OCI-LY7 (cell line): ENCODE data around the gene SEC31B. TPM values are rescaled to one million over a fixed set of nuclear protein-coding genes. Genes with fewer than 3 reads are reported as not detected.

Source experiments
- BruUV-seq: library from RNA; stranded (reverse); fragments of 400-500 nt; replicated peaks from 2 replicates; lab custom pipeline; 2021; lab: Mats Ljungman, UMichigan
- CTCF ChIA-PET: fragments of 300-600 bp; sonication (Branson Sonifier 250); formaldehyde crosslinking; loops from one replicate; lab custom pipeline; 2022; ENCODE audit warnings: antibody characterized with exemption; ENCODE audit not compliant: unreplicated experiment; lab: Charles Lee
- POLR2A ChIA-PET: fragments of 300-600 bp; sonication (Branson Sonifier 250); formaldehyde crosslinking; loops from one replicate; lab custom pipeline; 2022; ENCODE audit warnings: antibody characterized with exemption; lab: Charles Lee
- DNase-seq: peaks from one replicate; pipeline ENCODE4 v3.0.0-alpha.2; 2015; ENCODE audit warnings: low spot score
- H2AFZ ChIP-seq: fragments of 200-600 bp; sonication (generic), shearing (Covaris generic); 2 replicates; pipeline ENCODE4 v1.6.1; 2014; ENCODE audit warnings: mild to moderate bottlenecking, antibody characterized with exemption, low read length, moderate library complexity
- H3K27ac ChIP-seq: fragments of 200-600 bp; sonication (generic); 2 replicates; pipeline ENCODE4 v1.5.1; 2014; ENCODE audit warnings: mixed run types, low read depth, mild to moderate bottlenecking, moderate library complexity, low read length, inconsistent platforms; ENCODE audit not compliant: poor library complexity, severe bottlenecking
- H3K36me3 ChIP-seq: fragments of 200-600 bp; sonication (generic); 2 replicates; pipeline ENCODE4 v1.6.1; 2014; ENCODE audit warnings: mild to moderate bottlenecking, antibody characterized with exemption, low read length, moderate library complexity, mixed read lengths; ENCODE audit not compliant: insufficient read depth
- H3K4me1 ChIP-seq: fragments of 200-600 bp; sonication (generic); 2 replicates; pipeline ENCODE4 v1.5.1; 2014; ENCODE audit warnings: mild to moderate bottlenecking, low read length; ENCODE audit not compliant: insufficient read depth, poor library complexity, severe bottlenecking
- H3K4me2 ChIP-seq: fragments of 200-600 bp; sonication (generic); 2 replicates; pipeline ENCODE4 v1.6.1; 2014; ENCODE audit warnings: mild to moderate bottlenecking, low read length
- H3K4me3 ChIP-seq: fragments of 200-600 bp; sonication (generic); 2 replicates; pipeline ENCODE4 v1.5.1; 2014; ENCODE audit warnings: mild to moderate bottlenecking, low read depth, low read length; ENCODE audit not compliant: poor library complexity, severe bottlenecking
- H3K79me2 ChIP-seq: fragments of 200-600 bp; sonication (generic); 2 replicates; pipeline ENCODE4 v1.6.1; 2016; ENCODE audit warnings: low read depth, mild to moderate bottlenecking, low read length, moderate library complexity, mixed read lengths; ENCODE audit not compliant: insufficient read depth
- H3K9me2 ChIP-seq: fragments of 200-600 bp; sonication (generic); 2 replicates; pipeline ENCODE4 v1.6.1; 2016; ENCODE audit warnings: mild to moderate bottlenecking, low read length, mixed read lengths; ENCODE audit not compliant: insufficient read depth
- H3K9me3 ChIP-seq: fragments of 200-600 bp; sonication (generic); 2 replicates; pipeline ENCODE4 v1.6.1; 2014; ENCODE audit warnings: mild to moderate bottlenecking, mixed run types, low read length, mixed read lengths
- H4K20me1 ChIP-seq: fragments of 200-600 bp; sonication (generic); 2 replicates; pipeline ENCODE4 v1.6.1; 2014; ENCODE audit warnings: mild to moderate bottlenecking, antibody characterized with exemption, low read length, moderate library complexity, mixed read lengths; ENCODE audit not compliant: insufficient read depth
- EZH2phosphoT487 ChIP-seq: fragments of 200-600 bp; sonication (generic); IDR thresholded peaks from 2 replicates; pipeline ENCODE4 v1.6.1; 2018; ENCODE audit warnings: low read depth, borderline replicate concordance, mild to moderate bottlenecking, mixed run types, antibody characterized with exemption, low read length, moderate library complexity, mixed read lengths
- intact Hi-C: fragments of 100-400 bp; cut with micrococcal nuclease; formaldehyde crosslinking; loops from one replicate; pipeline ENCODE4 v1.10.0; 2022; ENCODE audit not compliant: unreplicated experiment
- total RNA-seq, 2 experiments: library from RNA; depleted of rRNA in 1 of 2; stranded (reverse); fragments of >200 nt in 1 of 2; shearing (Covaris generic) in 1 of 2; gene quantifications; 2 replicates each; pipeline ENCODE4 v1.2.3, GENCODE V29; 2014 to 2022
- TF ChIP-seq, protein P1 (sequence below): fragments of 200-600 bp; sonication (generic); conservative IDR thresholded peaks from 2 replicates; pipeline ENCODE4 v1.5.1; 2014; ENCODE audit warnings: mild to moderate bottlenecking, antibody characterized with exemption, low read length, moderate library complexity, mixed read lengths

Gene SEC31B
- total RNA-seq, 2 experiments from 2014 or later, result 12.5 to 26.0 TPM

DNA sequence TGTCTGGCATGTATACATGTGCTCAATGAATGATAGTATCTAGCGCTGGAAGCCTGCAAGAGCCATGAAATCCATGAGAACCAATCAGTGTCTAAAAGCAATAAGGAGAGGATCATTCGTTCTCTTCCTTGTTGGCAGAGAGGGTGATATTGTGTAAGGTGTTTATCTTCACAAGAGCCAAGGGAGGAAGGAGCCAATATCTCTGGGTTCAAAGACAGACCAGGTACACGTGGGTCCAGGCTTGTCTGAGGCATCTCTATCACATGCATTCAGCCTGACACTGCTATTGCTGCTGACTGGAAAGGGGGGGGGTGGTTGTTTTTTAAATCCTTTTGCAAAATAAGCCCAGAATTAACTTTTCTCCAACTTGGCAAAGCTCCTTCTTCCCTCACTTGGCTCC, 4.0 kb downstream of the SEC31B start:
- Histone ChIP-seq H3K9me3 (no peaks in the 10 kb centered on the region), H4K20me1 (no peaks in the 10 kb centered on the region), H2AFZ (no peak overlapping the region), H3K4me2 (no peak overlapping the region), H3K4me3 (no peak overlapping the region), H3K9me2 (no peaks in the 10 kb centered on the region), H3K4me1 (peaks cover 7% of the 10 kb centered on the region), H3K79me2 (no peaks in the 10 kb centered on the region), H3K27ac (no peak overlapping the region), H3K36me3 (0 out of 2 replicates have a peak, but pooled peaks cover 3% of the 10 kb centered on the region)
- BruUV-seq, result no TSS peak
- no peak for DNase-seq
- TF ChIP-seq, protein P1, sequence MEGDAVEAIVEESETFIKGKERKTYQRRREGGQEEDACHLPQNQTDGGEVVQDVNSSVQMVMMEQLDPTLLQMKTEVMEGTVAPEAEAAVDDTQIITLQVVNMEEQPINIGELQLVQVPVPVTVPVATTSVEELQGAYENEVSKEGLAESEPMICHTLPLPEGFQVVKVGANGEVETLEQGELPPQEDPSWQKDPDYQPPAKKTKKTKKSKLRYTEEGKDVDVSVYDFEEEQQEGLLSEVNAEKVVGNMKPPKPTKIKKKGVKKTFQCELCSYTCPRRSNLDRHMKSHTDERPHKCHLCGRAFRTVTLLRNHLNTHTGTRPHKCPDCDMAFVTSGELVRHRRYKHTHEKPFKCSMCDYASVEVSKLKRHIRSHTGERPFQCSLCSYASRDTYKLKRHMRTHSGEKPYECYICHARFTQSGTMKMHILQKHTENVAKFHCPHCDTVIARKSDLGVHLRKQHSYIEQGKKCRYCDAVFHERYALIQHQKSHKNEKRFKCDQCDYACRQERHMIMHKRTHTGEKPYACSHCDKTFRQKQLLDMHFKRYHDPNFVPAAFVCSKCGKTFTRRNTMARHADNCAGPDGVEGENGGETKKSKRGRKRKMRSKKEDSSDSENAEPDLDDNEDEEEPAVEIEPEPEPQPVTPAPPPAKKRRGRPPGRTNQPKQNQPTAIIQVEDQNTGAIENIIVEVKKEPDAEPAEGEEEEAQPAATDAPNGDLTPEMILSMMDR, result no peak
- TF ChIP-seq EZH2phosphoT487, result no peak
- ChIA-PET POLR2A (no interaction called here), CTCF (no interaction called here)
- intact Hi-C loops, result loop anchor here (10.0 kb wide), 1 partner anchor 671 kb away; no protein-coding TSS in a partner anchor

DNA sequence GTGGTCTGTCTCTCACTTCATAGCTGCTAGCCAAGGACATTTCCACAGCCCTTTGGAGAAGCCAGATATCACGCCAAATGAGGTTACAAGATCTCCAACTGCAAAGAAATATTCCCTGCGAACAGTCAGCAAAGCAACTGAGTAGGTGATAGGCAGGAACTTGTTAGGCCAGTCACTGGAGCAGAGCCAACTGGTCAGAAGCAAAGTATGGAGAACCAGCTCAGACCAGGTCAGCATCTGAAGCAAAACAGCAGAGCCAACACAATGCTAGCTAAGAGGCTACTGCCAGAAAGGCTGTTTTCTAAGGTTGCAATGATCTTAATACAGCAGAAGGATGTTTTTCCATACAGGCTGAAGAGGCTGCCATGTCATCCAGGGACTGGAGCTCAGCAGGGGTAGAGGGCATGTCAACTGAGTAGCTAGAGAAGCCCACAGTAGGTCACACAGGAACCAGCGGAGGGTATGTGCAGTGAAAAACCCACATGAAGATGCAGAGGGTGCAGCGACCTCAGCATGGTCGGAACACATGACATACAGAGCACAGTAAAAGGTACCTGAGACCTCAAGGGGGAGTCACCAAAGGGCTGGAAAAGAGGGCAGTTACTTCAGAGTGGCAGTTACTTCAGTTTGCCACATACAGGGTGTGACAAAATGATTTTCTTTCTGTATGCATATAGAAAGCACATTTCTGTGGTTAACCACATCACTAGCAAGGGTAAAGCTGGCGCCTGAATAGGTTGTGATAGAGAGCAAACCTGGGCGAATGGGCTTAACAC, 8.9 kb downstream of the SEC31B start:
- BruUV-seq, result no TSS peak
- Histone ChIP-seq H3K27ac (no peak overlapping the region), H2AFZ (no peak overlapping the region), H3K4me3 (no peak overlapping the region), H4K20me1 (no peaks in the 10 kb centered on the region), H3K9me2 (no peaks in the 10 kb centered on the region), H3K4me2 (no peak overlapping the region), H3K4me1 (peaks cover 7% of the 10 kb centered on the region), H3K79me2 (no peaks in the 10 kb centered on the region), H3K36me3 (peaks cover 3% of the 10 kb centered on the region; the same call in 1 of the 2 replicates), H3K9me3 (no peaks in the 10 kb centered on the region)
- intact Hi-C loops, result loop anchor here (10.0 kb wide), 1 partner anchor 666 kb away; no protein-coding TSS in a partner anchor
- no peak for DNase-seq
- no peak for TF ChIP-seq EZH2phosphoT487
- TF ChIP-seq, protein P1, result no peak
- ChIA-PET CTCF (no interaction called here), POLR2A (interaction anchor here (1.3 kb wide), 1 partner anchor 25 kb away, joined by 5 read pairs; the partner anchor contains the start of gene HIF1AN)
